Cardiac septum (tissue), 1 donor: Measurements from ENCODE around the gene CBLIF. TPM values are rescaled to one million over a fixed set of nuclear protein-coding genes. Genes with fewer than 3 reads are reported as not detected.
"Not testable (repeated sequence)": the region's sequence is repeated elsewhere in the genome, so short reads cannot be mapped to it uniquely, and the experiment has no call there.

ENCODE experiments used
- DNase-seq: peaks from one replicate; pipeline ENCODE4 v3.0.0-alpha.2; 2020; ENCODE audit warnings: low spot score
- intact Hi-C: fragments of 100-400 bp; cut with DNase I; formaldehyde crosslinking; loops from one replicate; pipeline ENCODE4 v1.14.0; 2022
- long read RNA-seq: library from polyadenylated mRNA; unstranded; transcript quantifications from one replicate; pipeline ENCODE4 v2.0.0, GENCODE V29; 2021
- total RNA-seq: library from RNA; stranded (reverse); fragmentation: NEBNext Ultra II Directional; extraction: Animal tissue kit (Norgen Biotek cat#: 25700); gene quantifications from one replicate; pipeline ENCODE4 v1.2.1, GENCODE V29; 2021
- donor health status: DM: no; HTN: no; CAD: no.

Gene CBLIF
- total RNA-seq: not detected
- long read RNA-seq: 0 reads

- DNase-seq: no peak
- intact Hi-C loops: no loop called here
These were observed at the start of gene CBLIF for GRCh38 chr11:59845399-59845798. Gene CBLIF (minus strand): TSS chr11:59845499. CDS start chr11:59845453, 46 bp downstream.

GRCh38 chr11:59894616-59895015 is 49.3 kb upstream of the CBLIF start:
- no peak for DNase-seq
- intact Hi-C loops: no loop called here

- no peak for DNase-seq
These were observed 46.5 kb upstream of the CBLIF start for GRCh38 chr11:59891781-59892181.

GRCh38 chr11:59887156-59887555 is 41.9 kb upstream of the CBLIF start:
- DNase-seq, intact Hi-C loops: not testable (repeated sequence)

More at GRCh38 chr11:59891781-59892181, 46.5 kb upstream of the CBLIF start:
- intact Hi-C loops: no loop called here

GRCh38 chr11:59883597-59883996 is 38.3 kb upstream of the CBLIF start:
- intact Hi-C loops: no loop called here
- no peak for DNase-seq

- intact Hi-C loops: no loop called here
- DNase-seq: no peak
These were observed 34.3 kb upstream of the CBLIF start for GRCh38 chr11:59879567-59879966.

- intact Hi-C loops: no loop called here
- no peak for DNase-seq
These were observed 33.3 kb upstream of the CBLIF start, which contains the start of gene OOSP3 for GRCh38 chr11:59878575-59878974. Gene OOSP3 (plus strand): TSS chr11:59878782. CDS start chr11:59878809, 27 bp downstream.

GRCh38 chr11:59877784-59878183 is 32.5 kb upstream of the CBLIF start:
- intact Hi-C loops: no loop called here
- DNase-seq: no peak

GRCh38 chr11:59877325-59877724 is 32.0 kb upstream of the CBLIF start:
- intact Hi-C loops: no loop called here
- DNase-seq: no peak

- intact Hi-C loops: no loop called here
- DNase-seq: no peak
These were observed 30.7 kb upstream of the CBLIF start for GRCh38 chr11:59875856-59876519.

GRCh38 chr11:59872076-59872475 is 26.8 kb upstream of the CBLIF start:
- intact Hi-C loops: no loop called here
- no peak for DNase-seq

- intact Hi-C loops: no loop called here
- no peak for DNase-seq
These were observed 22.6 kb upstream of the CBLIF start for GRCh38 chr11:59867946-59868345.

GRCh38 chr11:59866836-59867235 is 21.5 kb upstream of the CBLIF start:
- intact Hi-C loops: no loop called here
- DNase-seq: no peak

- no peak for DNase-seq
- intact Hi-C loops: no loop called here
These were observed 21.1 kb upstream of the CBLIF start, which contains the start of gene TCN1 for GRCh38 chr11:59866397-59866796. Gene TCN1 (minus strand): TSS chr11:59866487. CDS start chr11:59866470, 17 bp downstream.

- DNase-seq: no peak
- intact Hi-C loops: no loop called here
These were observed 19.7 kb upstream of the CBLIF start for GRCh38 chr11:59865031-59865430.

- intact Hi-C loops: no loop called here
- no peak for DNase-seq
These were observed 17.0 kb upstream of the CBLIF start for GRCh38 chr11:59862252-59862651.

GRCh38 chr11:59859673-59860072 is 14.4 kb upstream of the CBLIF start:
- DNase-seq: no peak
- intact Hi-C loops: no loop called here

- DNase-seq: no peak
- intact Hi-C loops: no loop called here
These were observed 12.4 kb upstream of the CBLIF start for GRCh38 chr11:59857439-59858434.

GRCh38 chr11:59854871-59855270 is 9.6 kb upstream of the CBLIF start:
- intact Hi-C loops: no loop called here
- DNase-seq: no peak

GRCh38 chr11:59851416-59851815 is 6.1 kb upstream of the CBLIF start:
- intact Hi-C loops: not testable (repeated sequence)

More at GRCh38 chr11:59851416-59851815, 6.1 kb upstream of the CBLIF start:
- DNase-seq: not testable (repeated sequence)
